A549 treated with AZD9567 at 1 μM for 4 hours (cell line): ENCODE results near the gene STX5. TPM values are rescaled to one million over a fixed set of nuclear protein-coding genes. Genes with fewer than 3 reads are reported as not detected.

ENCODE experiments used
- total RNA-seq: library from RNA; stranded (reverse); fragments of 200-300 nt; extraction: Qiagen RNA extraction; gene quantifications from 5 replicates; pipeline ENCODE4 v1.2.3, GENCODE V29; 2022; ENCODE audit not compliant: insufficient read depth

STX5 gene, protein sequence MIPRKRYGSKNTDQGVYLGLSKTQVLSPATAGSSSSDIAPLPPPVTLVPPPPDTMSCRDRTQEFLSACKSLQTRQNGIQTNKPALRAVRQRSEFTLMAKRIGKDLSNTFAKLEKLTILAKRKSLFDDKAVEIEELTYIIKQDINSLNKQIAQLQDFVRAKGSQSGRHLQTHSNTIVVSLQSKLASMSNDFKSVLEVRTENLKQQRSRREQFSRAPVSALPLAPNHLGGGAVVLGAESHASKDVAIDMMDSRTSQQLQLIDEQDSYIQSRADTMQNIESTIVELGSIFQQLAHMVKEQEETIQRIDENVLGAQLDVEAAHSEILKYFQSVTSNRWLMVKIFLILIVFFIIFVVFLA
- 18.0 to 29.8 TPM (median 27.4 TPM) in 5 replicates for total RNA-seq

GRCh38 chr11:62831520-62832335, at the start of gene STX5:
TSS of gene STX5 (minus strand) at chr11:62832051. CDS start at chr11:62831243, 808 bp downstream.

DNA sequence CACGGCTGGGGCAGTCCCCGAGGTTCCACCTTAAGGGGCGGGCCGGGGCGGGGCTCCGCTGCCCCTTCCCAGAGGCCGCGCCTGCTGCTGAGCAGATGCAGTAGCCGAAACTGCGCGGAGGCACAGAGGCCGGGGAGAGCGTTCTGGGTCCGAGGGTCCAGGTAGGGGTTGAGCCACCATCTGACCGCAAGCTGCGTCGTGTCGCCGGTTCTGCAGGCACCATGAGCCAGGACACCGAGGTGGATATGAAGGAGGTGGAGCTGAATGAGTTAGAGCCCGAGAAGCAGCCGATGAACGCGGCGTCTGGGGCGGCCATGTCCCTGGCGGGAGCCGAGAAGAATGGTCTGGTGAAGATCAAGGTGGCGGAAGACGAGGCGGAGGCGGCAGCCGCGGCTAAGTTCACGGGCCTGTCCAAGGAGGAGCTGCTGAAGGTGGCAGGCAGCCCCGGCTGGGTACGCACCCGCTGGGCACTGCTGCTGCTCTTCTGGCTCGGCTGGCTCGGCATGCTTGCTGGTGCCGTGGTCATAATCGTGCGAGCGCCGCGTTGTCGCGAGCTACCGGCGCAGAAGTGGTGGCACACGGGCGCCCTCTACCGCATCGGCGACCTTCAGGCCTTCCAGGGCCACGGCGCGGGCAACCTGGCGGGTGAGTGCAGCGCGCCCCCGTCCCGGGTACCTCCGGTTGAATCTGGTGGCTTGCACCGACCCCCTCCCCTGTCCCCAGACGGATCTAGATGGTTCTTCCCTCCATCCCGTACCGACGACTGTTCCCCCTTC, 49.1 kb upstream of the STX5 start, which contains the start of gene SLC3A2:
Gene SLC3A2, plus strand, starts transcription at position 94 of the 776 bp plus-strand sequence. Its CDS starts 128 bp downstream, at position 222.

DNA sequence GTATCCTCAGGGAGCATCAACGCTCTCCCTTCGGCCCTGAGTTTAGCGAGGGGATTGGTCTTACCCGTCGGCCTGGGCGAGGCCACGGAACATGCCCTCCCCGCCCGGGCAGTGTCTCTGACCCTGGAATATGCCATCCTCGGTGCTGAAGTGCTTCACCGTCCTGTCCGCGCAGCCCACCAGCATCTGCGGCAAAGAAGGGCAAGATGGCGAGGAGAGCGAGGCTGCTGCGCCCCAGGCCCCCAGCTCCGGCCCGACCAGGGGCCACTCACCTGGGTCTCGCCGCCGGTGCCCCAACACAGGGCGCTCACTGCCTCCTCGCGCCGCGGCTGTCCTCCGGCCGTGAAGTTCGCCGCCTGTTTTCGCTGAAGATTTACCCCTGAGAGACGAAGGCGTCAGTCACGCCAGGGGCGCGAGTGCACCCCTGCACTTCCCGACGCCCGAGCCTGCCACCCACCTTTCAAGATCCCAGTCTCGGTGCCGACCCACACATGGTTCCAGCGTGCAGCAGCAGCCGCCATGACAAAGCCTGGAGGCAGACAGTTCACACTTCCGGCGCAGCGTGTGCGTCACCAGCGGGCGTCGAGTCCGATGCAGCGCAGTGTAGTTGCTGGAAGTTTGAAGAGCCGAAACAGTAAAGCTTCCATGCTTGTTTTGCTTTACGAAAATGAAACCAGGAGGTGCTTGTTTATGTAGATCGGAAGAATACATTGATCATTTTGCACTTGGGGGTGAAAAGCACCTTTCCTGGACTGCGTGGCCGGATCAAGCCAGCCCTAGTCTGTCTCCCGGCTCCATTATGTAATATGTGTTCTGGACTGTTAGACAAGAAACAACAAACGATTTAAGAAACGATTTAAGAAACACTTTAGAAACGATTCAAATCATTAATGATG, 7.4 kb upstream of the STX5 start, which contains the start of gene WDR74:
Gene WDR74, minus strand, starts transcription at position 541 of the 896 bp plus-strand sequence. Its CDS starts 20 bp downstream, at position 521.

DNA sequence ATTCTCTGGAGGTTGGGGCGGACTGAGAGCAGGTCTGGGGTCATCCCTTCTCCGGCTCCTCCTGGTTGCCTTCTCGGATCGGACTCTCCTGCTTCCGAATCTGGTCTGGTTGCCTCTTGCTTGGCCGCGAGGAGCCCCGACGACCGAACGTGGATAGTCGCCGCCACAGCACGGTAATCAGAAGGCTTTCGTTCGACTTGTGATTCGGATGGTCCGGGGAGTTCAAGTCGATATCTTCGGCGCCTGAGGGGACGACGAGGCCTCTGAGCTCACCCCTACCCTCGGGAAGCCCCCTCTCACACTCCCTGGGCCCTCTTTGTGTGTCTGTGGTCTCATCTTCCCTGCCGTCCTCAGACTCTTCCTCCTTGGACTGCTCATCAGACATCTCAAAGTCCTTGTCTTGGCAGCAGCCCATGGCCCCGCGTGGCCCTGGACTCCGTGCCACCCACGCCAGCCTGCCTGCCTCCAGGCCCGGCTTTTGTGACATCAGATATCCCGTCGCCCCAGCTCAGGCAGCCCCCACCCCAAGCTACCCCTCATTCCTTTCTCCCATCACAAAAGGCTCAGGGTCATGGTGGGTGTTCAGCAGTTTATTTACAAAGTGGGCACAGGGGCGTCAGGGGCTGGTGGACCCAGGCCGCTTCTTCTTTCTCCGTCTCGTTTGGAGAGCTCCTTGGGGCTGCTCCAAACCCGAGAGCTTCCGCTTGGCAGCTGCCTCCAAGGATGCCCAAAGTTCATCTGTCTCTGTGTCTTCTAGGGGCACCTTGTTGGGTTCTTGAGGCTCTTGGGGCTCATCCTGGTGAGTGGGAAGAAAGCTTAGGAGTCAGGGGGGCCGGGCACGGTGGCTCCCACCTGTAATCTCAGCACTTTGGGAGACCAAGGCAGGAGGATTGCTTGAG, 734 bp upstream of the STX5 start, which contains the start of gene TEX54:
Gene TEX54, minus strand, starts transcription at position 506 of the 899 bp plus-strand sequence.

DNA sequence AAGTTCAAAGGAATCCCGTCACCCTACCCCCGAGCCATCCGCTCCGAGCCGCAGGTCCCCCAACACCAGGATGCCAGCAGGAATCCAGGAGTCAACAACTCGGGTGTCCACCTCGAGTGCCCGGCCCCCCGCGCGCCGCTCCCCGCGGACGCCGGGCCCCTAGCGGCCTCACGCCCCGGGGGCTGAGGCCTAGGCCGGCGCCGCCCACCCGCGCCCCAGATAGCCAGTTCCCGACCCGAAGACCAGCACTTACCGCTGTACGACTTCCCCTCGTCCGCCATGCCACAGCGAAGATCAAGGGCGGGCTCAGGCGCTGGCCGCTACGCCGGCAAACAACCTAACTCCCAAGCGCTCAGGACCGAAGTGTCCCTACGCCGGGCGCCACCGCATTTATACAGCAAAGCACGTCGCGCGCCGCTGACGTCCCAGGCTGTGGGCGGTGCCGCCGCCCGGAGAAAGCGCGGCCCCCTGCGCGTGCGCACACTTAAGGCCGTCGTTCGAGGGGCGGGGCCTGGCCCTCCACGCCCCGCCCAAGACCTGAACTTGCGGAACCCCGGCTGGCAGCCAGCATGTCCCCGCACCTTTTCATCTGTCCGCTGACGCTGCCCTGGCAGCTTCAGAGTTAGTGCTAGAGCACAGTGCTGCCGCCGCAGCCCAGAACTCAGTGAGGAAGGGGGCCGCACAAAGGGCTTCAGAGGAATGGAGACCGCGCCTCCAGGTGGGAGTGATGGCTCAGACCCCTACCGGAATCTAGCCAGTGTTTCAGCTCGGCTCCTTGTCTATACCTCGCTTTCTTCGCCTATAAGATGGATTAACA, 26.6 kb downstream of the STX5 start, which contains the start of gene NXF1:
Gene NXF1, minus strand, starts transcription at position 365 of the 817 bp plus-strand sequence. Its CDS starts 84 bp downstream, at position 281.

GRCh38 chr11:62791501-62792201, 40.2 kb downstream of the STX5 start, which contains the start of gene TMEM223:
TSS of gene TMEM223 (minus strand) at chr11:62792006. CDS start at chr11:62791994, 12 bp downstream.

GRCh38 chr11:62787005-62787759, 44.7 kb downstream of the STX5 start, which contains the start of gene TMEM179B:
TSS of gene TMEM179B (plus strand) at chr11:62787402. CDS start at chr11:62787432, 30 bp downstream.

GRCh38 chr11:62771144-62772021, 60.5 kb downstream of the STX5 start, which contains the start of gene TAF6L:
TSS of gene TAF6L (plus strand) at chr11:62771396. CDS start at chr11:62775784, 4,388 bp downstream.

Other genes with a start within 250 kb of the STX5 start
- gene TUT1, start 240.5 kb downstream of the STX5 start, total RNA-seq: 11.0 to 17.1 TPM (median 16.1 TPM) in 5 replicates
- gene MTA2, start 230.2 kb downstream of the STX5 start, total RNA-seq: 78.1 to 84.0 TPM (median 82.0 TPM) in 5 replicates
- 19.0 to 24.5 TPM (median 22.2 TPM) in 5 replicates for gene EML3, start 219.3 kb downstream of the STX5 start, total RNA-seq
- gene ROM1, start 218.8 kb downstream of the STX5 start, total RNA-seq: 1.6 to 4.0 TPM (median 3.3 TPM) in 5 replicates
- gene B3GAT3, start 210.1 kb downstream of the STX5 start, total RNA-seq: 31.5 to 62.5 TPM (median 57.4 TPM) in 5 replicates
- gene GANAB, start 185.4 kb downstream of the STX5 start, total RNA-seq: 235 to 274 TPM (median 257 TPM) in 5 replicates
- gene INTS5, start 178.7 kb downstream of the STX5 start, total RNA-seq: 23.9 to 26.5 TPM (median 25.3 TPM) in 5 replicates
- gene C11orf98, start 166.8 kb downstream of the STX5 start, total RNA-seq: 105 to 143 TPM (median 136 TPM) in 5 replicates
- gene CSKMT, start 166.7 kb downstream of the STX5 start, total RNA-seq: 13.6 to 21.8 TPM (median 18.4 TPM) in 5 replicates
- 19.0 to 37.4 TPM (median 35.6 TPM) in 5 replicates for gene UQCC3, start 160.4 kb downstream of the STX5 start, total RNA-seq
- gene LBHD1, start 159.8 kb downstream of the STX5 start, total RNA-seq: 2.6 to 5.1 TPM (median 4.1 TPM) in 5 replicates
- gene UBXN1, start 153.0 kb downstream of the STX5 start, total RNA-seq: 86.8 to 127 TPM (median 119 TPM) in 5 replicates
- gene LRRN4CL, start 142.5 kb downstream of the STX5 start, total RNA-seq: 0.06 to 0.13 TPM (median 0.10 TPM) in 4 of 5 replicates, not detected in the other
- 42.8 to 90.9 TPM (median 77.6 TPM) in 5 replicates for gene BSCL2, start 124.6 kb downstream of the STX5 start, total RNA-seq
- gene GNG3, start 124.4 kb downstream of the STX5 start, total RNA-seq: 0.09 TPM in 1 of 5 replicates, not detected in the others
- gene HNRNPUL2, start 104.6 kb downstream of the STX5 start, total RNA-seq: 37.9 to 42.5 TPM (median 40.9 TPM) in 5 replicates
- gene TTC9C, start 103.6 kb downstream of the STX5 start, total RNA-seq: 30.4 to 50.8 TPM (median 32.7 TPM) in 5 replicates
- 1.0 to 2.9 TPM (median 1.3 TPM) in 5 replicates for gene ZBTB3, start 77.9 kb downstream of the STX5 start, total RNA-seq
- gene POLR2G, start 70.5 kb downstream of the STX5 start, total RNA-seq: 165 to 192 TPM (median 183 TPM) in 5 replicates
- 14.2 to 15.2 TPM (median 14.7 TPM) in 5 replicates for gene TAF6L, start 60.7 kb downstream of the STX5 start, total RNA-seq
- 66.2 to 95.9 TPM (median 86.1 TPM) in 5 replicates for gene TMEM179B, start 44.6 kb downstream of the STX5 start, total RNA-seq
- 20.3 to 33.0 TPM (median 29.3 TPM) in 5 replicates for gene TMEM223, start 40.0 kb downstream of the STX5 start, total RNA-seq
- gene NXF1, start 26.6 kb downstream of the STX5 start, total RNA-seq: 59.2 to 67.6 TPM (median 64.3 TPM) in 5 replicates
- not detected in 5 replicates for gene TEX54, start 790 bp upstream of the STX5 start, total RNA-seq
- 56.0 to 86.0 TPM (median 83.4 TPM) in 5 replicates for gene WDR74, start 7.5 kb upstream of the STX5 start, total RNA-seq
- gene SLC3A2, start 48.8 kb upstream of the STX5 start, total RNA-seq: 779 to 1,086 TPM (median 990 TPM) in 5 replicates
- gene CHRM1, start 89.3 kb upstream of the STX5 start, total RNA-seq: 0.03 to 0.06 TPM (median 0.03 TPM) in 3 of 5 replicates, not detected in the others
- not detected in 5 replicates for gene SLC22A6, start 152.9 kb upstream of the STX5 start, total RNA-seq
- not detected in 5 replicates for gene SLC22A8, start 183.8 kb upstream of the STX5 start, total RNA-seq